A549 (cell line): ENCODE measurements around the gene ANXA1. TPM values are rescaled to one million over a fixed set of nuclear protein-coding genes. Genes with fewer than 3 reads are reported as not detected.
A peak's percentile ranks its signal among the peaks of the same experiment; 100 is the strongest.
"Not testable (repeated sequence)": the region's sequence is repeated elsewhere in the genome, so short reads cannot be mapped to it uniquely, and the experiment has no call there.

Experiments
- ATAC-seq, 2 experiments: fragments of 200-7000 bp in 1 of 2; fragments of >200 bp in 1 of 2; cut with Nextera tagmentation in 1 of 2; cut with Tn5 transposase in 1 of 2; 3 replicates each; pipeline versions ENCODE4 v1.8.0 to v1.9.1; 2018 to 2020; ENCODE audit warnings: mild to moderate bottlenecking in 1 of 2, moderate library complexity in 1 of 2
- CTCF ChIA-PET: fragments of 300-600 bp; sonication (Branson Sonifier 250); formaldehyde crosslinking; extraction: SDS; loops from one replicate; lab custom pipeline; 2021; ENCODE audit warnings: antibody characterized with exemption, inconsistent platforms; lab: Yijun Ruan, JAX
- POLR2A ChIA-PET: fragments of 350-600 bp; formaldehyde crosslinking; extraction: SDS; loops from one replicate; lab custom pipeline; 2021; ENCODE audit warnings: antibody characterized with exemption, inconsistent platforms; lab: Yijun Ruan, JAX
- DNase-seq, 2 experiments: peaks; one replicate each; pipeline versions ENCODE4 v3.0.0 to v3.0.0-alpha.2; 2011 to 2016; ENCODE audit warnings: low read depth in 1 of 2, low spot score in 1 of 2
- FAIRE-seq: peaks from 2 replicates; lab custom pipeline; 2011; peaks lifted over from hg19 to GRCh38; lab: Jason Lieb, UNC
- H3K27ac ChIP-seq, 2 experiments: fragments of >200 bp; sonication (Bioruptor Twin); formaldehyde crosslinking; 3 replicates each; pipeline ENCODE4 v1.5.1; 2016 to 2017
- H3K4me1 ChIP-seq: fragments of >200 bp; sonication (Bioruptor Twin); formaldehyde crosslinking; 3 replicates; pipeline ENCODE4 v1.6.1; 2016
- H3K4me2 ChIP-seq: fragments of >200 bp; sonication (Bioruptor Twin); formaldehyde crosslinking; 3 replicates; pipeline ENCODE4 v1.6.1; 2016
- H3K4me3 ChIP-seq: fragments of >200 bp; sonication (Bioruptor Twin); formaldehyde crosslinking; 3 replicates; pipeline ENCODE4 v1.5.1; 2016
- H3K9me3 ChIP-seq: fragments of >200 bp; sonication (Bioruptor Twin); formaldehyde crosslinking; 3 replicates; pipeline ENCODE4 v1.6.1; 2016
- CBX8 ChIP-seq: fragments of 200-600 bp; sonication (generic); IDR thresholded peaks from 2 replicates; pipeline ENCODE4 v1.6.1; 2016
- E2F6 ChIP-seq: IDR thresholded peaks from 2 replicates; pipeline ENCODE4 v1.6.1; 2012; ENCODE audit warnings: low read depth, borderline replicate concordance
- FOSB ChIP-seq: fragments of 250-450 bp; sonication (Bioruptor Pico); IDR thresholded peaks from 2 replicates; pipeline ENCODE4 v1.5.0; 2020; ENCODE audit warnings: mild to moderate bottlenecking, moderate library complexity
- FOXS1 ChIP-seq: fragments of 250-450 bp; sonication (Bioruptor Pico); IDR thresholded peaks from 2 replicates; pipeline ENCODE4 v1.5.0; 2020; ENCODE audit warnings: mild to moderate bottlenecking, moderate library complexity
- HES2 ChIP-seq: fragments of >200 bp; sonication (Bioruptor Twin); formaldehyde crosslinking; IDR thresholded peaks from 2 replicates; pipeline ENCODE4 v1.6.1; 2016
- HEYL ChIP-seq: fragments of 250-450 bp; sonication (Bioruptor Pico); IDR thresholded peaks from 2 replicates; pipeline ENCODE4 v1.8.0; 2021; ENCODE audit warnings: mild to moderate bottlenecking, moderate library complexity
- HOXB13 ChIP-seq: fragments of 250-450 bp; sonication (Bioruptor Pico); IDR thresholded peaks from 2 replicates; pipeline ENCODE4 v1.5.0; 2020; ENCODE audit warnings: low read depth, mild to moderate bottlenecking, moderate library complexity
- JUN ChIP-seq, 2 experiments: fragments of >200 bp; sonication (Bioruptor Twin); formaldehyde crosslinking; IDR thresholded peaks; 2 replicates in 1 of 2; 3 replicates in 1 of 2; pipeline ENCODE4 v1.6.1; 2016 to 2017
- MAFK ChIP-seq: fragments of 450-650 bp; IDR thresholded peaks from 2 replicates; pipeline ENCODE4 v1.6.1; 2014; ENCODE audit not compliant: partially characterized antibody
- MYC ChIP-seq: IDR thresholded peaks from 2 replicates; pipeline ENCODE4 v1.6.1; 2012; ENCODE audit warnings: mild to moderate bottlenecking, inconsistent platforms, low read length, improper control_type of control experiment, borderline replicate concordance
- NPAS2 ChIP-seq: fragments of 250-450 bp; sonication (Bioruptor Pico); IDR thresholded peaks from 2 replicates; pipeline ENCODE4 v1.8.0; 2022; ENCODE audit warnings: mild to moderate bottlenecking, moderate library complexity, borderline replicate concordance
- PHF8 ChIP-seq: fragments of 200-600 bp; sonication (generic); IDR thresholded peaks from 2 replicates; pipeline ENCODE4 v1.6.1; 2016; ENCODE audit warnings: low read depth, mild to moderate bottlenecking, antibody characterized with exemption, moderate library complexity, borderline replicate concordance
- RARB ChIP-seq: fragments of 250-450 bp; sonication (Bioruptor Pico); IDR thresholded peaks from 2 replicates; pipeline ENCODE4 v1.8.0; 2021; ENCODE audit warnings: mild to moderate bottlenecking, moderate library complexity
- RCOR1 ChIP-seq: fragments of 150-350 bp; IDR thresholded peaks from 2 replicates; pipeline ENCODE4 v1.6.1; 2014; ENCODE audit warnings: antibody characterized with exemption, low read length, low read depth
- SMC3 ChIP-seq: fragments of >200 bp; sonication (Bioruptor Twin); formaldehyde crosslinking; IDR thresholded peaks from 3 replicates; pipeline ENCODE4 v1.6.1; 2018; ENCODE audit warnings: inconsistent platforms
- WGBS: methylation state at CpG from one replicate; pipeline ENCODE4 v1.1.6; 2017; ENCODE audit errors: missing lambda C conversion rate; 5-methylcytosine and 5-hydroxymethylcytosine counted together
- polyA plus RNA-seq, 4 experiments: library from polyadenylated mRNA; depleted of rRNA in 3 of 4; stranded (reverse); fragments of >200 nt; fragmentation: RNase III in 1 of 4; extraction: RNeasy Plus Mini Kit Qiagen cat#74134 plus additional on column Dnase treatment in 1 of 4; gene quantifications; 2 replicates in 3 of 4; 3 replicates in 1 of 4; pipeline ENCODE4 v1.2.3, GENCODE V29; 2011 to 2017
- TF ChIP-seq, protein P1 (sequence below): fragments of 250-450 bp; sonication (Bioruptor Pico); IDR thresholded peaks from 2 replicates; pipeline ENCODE4 v1.5.0; 2020; ENCODE audit warnings: low read depth, mild to moderate bottlenecking, moderate library complexity
- TF ChIP-seq, protein P2 (sequence below): fragments of 450-650 bp; IDR thresholded peaks from 2 replicates; pipeline ENCODE4 v1.6.1; 2014; ENCODE audit warnings: antibody characterized with exemption
- TF ChIP-seq, protein P3 (sequence below): fragments of 150-350 bp; IDR thresholded peaks from 2 replicates; pipeline ENCODE4 v1.6.1; 2014; ENCODE audit warnings: low read depth, mild to moderate bottlenecking, low read length

Gene ANXA1
- polyA plus RNA-seq, 2 of the 4 experiments (the other 2 are of a cell fraction): 1,601 to 1,990 TPM

- TF ChIP-seq RCOR1 (no peak), HOXB13 (CRISPR knock-in tag) (0 out of 2 replicates have a peak, but pooled peaks have one; percentile 26), E2F6 (no peak), NPAS2 (no peak), FOXS1 (CRISPR knock-in tag) (no peak), SMC3 (peak; percentile 74; the same call in 2 of the 3 replicates), MAFK (peak; percentile 96)
- TF ChIP-seq, protein P1, sequence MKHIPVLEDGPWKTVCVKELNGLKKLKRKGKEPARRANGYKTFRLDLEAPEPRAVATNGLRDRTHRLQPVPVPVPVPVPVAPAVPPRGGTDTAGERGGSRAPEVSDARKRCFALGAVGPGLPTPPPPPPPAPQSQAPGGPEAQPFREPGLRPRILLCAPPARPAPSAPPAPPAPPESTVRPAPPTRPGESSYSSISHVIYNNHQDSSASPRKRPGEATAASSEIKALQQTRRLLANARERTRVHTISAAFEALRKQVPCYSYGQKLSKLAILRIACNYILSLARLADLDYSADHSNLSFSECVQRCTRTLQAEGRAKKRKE (CRISPR knock-in tag): 0 out of 2 replicates have a peak, but pooled peaks have one; percentile 72
Measured at GRCh38 chr9:73183917-73184861, 32.5 kb downstream of the ANXA1 start (continued).

DNA sequence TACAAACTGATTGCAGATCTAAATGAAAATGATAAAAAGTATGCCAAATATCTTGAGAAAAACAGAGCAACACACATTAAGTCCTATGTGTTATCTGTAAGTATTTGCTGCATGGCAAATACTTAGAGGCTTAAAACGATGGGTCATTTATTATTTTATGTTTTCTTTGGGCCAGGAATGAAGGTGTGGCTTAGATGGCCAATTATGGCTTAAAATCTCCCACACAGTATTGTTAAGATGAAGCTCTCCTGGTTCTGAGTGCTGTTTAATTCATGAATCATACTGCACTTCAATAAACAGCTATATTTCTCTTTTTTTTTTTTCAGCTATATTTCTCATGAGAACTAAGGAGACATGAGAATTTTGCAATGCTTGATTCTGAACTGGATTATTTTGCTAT, 39.4 kb downstream of the ANXA1 start:
- 67% methylated on average over 1 of the region's 1 CpG for WGBS
- DNase-seq, H3K4me3 ChIP-seq, ATAC-seq, CTCF ChIA-PET, POLR2A ChIA-PET, H3K4me1 ChIP-seq, FAIRE-seq, H3K4me2 ChIP-seq, H3K27ac ChIP-seq: not testable (repeated sequence)
- H3K9me3 ChIP-seq: peaks cover 27% of the 10 kb centered on the region; the same call in 1 of the 3 replicates

- TF ChIP-seq HES2: no peak
- TF ChIP-seq PHF8: no peak
- no peak for TF ChIP-seq FOSB (CRISPR knock-in tag)
- TF ChIP-seq MYC: no peak
- no peak for TF ChIP-seq MAFK
- TF ChIP-seq, protein P2, sequence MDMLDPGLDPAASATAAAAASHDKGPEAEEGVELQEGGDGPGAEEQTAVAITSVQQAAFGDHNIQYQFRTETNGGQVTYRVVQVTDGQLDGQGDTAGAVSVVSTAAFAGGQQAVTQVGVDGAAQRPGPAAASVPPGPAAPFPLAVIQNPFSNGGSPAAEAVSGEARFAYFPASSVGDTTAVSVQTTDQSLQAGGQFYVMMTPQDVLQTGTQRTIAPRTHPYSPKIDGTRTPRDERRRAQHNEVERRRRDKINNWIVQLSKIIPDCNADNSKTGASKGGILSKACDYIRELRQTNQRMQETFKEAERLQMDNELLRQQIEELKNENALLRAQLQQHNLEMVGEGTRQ: no peak
- no peak for TF ChIP-seq JUN (IDR thresholded peaks at IDR 0.05)
- TF ChIP-seq CBX8: no peak
- no peak for TF ChIP-seq HEYL (CRISPR knock-in tag)
- no peak for TF ChIP-seq RARB (CRISPR knock-in tag)
- TF ChIP-seq, protein P3, sequence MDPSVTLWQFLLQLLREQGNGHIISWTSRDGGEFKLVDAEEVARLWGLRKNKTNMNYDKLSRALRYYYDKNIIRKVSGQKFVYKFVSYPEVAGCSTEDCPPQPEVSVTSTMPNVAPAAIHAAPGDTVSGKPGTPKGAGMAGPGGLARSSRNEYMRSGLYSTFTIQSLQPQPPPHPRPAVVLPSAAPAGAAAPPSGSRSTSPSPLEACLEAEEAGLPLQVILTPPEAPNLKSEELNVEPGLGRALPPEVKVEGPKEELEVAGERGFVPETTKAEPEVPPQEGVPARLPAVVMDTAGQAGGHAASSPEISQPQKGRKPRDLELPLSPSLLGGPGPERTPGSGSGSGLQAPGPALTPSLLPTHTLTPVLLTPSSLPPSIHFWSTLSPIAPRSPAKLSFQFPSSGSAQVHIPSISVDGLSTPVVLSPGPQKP: no peak
- DNase-seq (no peak), FAIRE-seq (no peak), ATAC-seq (no peak)
- no peak overlapping the region for H3K4me3 ChIP-seq
- no peak overlapping the region for H3K4me2 ChIP-seq
- WGBS: 80% methylated on average over 1 of the region's 1 CpG
- H3K27ac ChIP-seq: no peak overlapping the region
- POLR2A ChIA-PET: no interaction called here
- H3K9me3 ChIP-seq: peaks cover 6% of the 10 kb centered on the region; the same call in 1 of the 3 replicates
- H3K4me1 ChIP-seq: peaks cover 10% of the 10 kb centered on the region; the same call in 2 of the 3 replicates
- CTCF ChIA-PET: interaction anchor here (1.0 kb wide), 2 partner anchors 87 to 171 kb away, joined by 4 read pairs; no protein-coding TSS in a partner anchor
Measured at GRCh38 chr9:73194284-73194683, 42.6 kb downstream of the ANXA1 start.
